CD4-positive, alpha-beta T cell treated with Interleukin-17A for 4 hours (primary cell): ENCODE data around the gene SEPHS2.

Experiments
- DNase-seq: peaks from one replicate; pipeline ENCODE4 v3.0.0-alpha.2; 2020; ENCODE audit warnings: mixed read lengths

Gene SEPHS2

DNA sequence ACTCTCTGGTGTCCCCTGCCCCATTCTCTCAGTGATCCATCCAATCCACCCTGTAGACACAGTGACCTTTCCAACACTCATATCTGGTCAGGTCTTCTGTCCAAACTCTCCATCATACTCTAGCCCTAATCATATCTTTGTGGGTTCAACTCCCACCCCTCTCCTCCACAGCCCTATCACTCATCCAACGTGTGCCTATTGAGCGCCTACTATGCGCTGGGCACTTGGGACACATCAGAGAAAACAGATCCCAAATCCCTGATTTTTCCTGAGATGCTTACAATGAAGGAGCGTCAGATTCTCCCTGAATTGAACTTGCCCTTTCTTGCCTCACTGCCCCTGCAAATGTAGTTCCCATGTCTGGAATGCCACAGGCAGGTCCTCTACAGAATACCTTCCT lies 17.6 kb downstream of the SEPHS2 start:
- no peak for DNase-seq

DNA sequence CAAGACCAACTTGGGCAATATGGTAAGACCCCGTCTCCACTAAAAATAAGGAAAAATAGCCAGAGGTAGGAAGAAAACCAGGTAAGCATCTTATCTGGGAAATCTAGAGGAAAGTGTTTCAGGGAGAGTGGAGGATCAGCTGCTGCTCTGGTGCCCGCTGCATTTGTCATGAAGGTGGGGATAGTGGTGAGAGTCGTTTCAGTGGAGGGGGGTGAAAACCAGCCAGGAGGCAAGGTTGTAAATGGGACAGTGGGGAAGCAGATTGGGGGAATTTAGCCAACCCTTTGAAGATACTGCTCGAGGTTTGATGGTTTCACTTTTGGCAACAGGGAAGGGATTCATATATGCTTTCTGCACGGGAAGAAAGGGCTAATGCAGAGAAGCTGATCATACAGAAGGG lies 24.7 kb downstream of the SEPHS2 start:
- no peak for DNase-seq

DNA sequence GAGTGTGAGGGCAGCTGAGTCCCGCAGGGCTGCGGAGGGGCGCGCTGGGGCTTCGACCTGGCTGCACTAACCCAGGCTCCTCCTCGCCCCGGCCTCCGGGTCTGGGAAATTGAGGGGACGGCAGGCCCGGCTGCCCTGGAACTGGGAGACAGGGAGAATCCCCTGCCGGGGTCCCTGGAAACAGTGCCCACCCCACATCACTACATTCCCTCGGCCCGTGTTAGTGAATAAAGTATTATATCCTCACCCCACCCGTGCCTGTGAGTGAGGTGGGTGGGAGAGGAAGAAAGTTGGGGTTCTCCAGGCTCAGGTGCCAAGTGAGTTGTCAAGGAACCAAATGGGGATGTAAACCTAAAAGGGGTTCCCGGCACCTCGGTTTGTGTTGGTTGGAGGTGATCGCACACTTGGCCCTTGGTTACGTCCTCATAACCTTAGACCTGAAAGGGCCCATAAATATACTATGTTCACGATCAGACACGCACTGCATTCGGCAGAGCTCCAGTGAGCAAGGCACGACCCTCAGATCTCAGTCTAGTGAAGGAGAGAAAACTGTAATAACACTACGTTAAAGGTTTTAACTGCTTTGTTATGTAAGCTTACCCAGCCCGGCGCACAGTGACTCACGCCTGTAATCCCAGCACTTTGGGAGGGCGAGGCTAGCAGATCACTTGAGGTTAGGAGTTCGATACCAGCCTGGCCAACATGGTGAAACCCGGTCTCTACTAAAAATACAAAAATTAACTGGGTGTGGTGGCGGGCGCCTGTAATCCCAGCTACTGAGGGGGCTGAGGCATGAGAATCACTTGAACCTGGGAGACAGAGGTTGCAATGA lies 27.1 kb downstream of the SEPHS2 start:
- DNase-seq, result no peak

DNA sequence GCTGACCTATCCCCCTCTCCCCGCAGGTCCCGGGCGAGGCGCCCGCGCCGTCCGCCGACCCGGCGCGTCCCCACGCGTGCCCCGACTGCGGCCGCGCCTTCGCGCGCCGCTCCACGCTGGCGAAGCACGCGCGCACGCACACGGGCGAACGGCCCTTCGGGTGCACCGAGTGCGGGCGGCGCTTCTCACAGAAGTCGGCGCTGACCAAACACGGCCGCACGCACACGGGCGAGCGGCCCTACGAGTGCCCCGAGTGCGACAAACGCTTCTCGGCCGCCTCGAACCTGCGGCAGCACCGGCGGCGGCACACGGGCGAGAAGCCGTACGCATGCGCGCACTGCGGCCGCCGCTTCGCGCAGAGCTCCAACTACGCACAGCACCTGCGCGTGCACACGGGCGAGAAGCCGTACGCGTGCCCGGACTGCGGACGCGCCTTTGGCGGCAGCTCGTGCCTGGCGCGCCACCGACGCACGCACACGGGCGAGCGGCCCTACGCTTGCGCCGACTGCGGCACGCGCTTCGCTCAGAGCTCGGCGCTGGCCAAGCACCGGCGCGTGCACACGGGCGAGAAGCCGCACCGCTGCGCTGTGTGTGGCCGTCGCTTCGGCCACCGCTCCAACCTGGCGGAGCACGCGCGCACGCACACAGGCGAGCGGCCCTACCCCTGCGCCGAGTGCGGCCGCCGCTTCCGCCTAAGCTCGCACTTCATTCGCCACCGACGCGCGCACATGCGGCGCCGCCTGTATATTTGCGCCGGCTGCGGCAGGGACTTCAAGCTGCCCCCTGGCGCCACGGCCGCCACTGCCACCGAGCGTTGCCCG lies 27.9 kb downstream of the SEPHS2 start:
- peak; percentile 92 for DNase-seq

DNA sequence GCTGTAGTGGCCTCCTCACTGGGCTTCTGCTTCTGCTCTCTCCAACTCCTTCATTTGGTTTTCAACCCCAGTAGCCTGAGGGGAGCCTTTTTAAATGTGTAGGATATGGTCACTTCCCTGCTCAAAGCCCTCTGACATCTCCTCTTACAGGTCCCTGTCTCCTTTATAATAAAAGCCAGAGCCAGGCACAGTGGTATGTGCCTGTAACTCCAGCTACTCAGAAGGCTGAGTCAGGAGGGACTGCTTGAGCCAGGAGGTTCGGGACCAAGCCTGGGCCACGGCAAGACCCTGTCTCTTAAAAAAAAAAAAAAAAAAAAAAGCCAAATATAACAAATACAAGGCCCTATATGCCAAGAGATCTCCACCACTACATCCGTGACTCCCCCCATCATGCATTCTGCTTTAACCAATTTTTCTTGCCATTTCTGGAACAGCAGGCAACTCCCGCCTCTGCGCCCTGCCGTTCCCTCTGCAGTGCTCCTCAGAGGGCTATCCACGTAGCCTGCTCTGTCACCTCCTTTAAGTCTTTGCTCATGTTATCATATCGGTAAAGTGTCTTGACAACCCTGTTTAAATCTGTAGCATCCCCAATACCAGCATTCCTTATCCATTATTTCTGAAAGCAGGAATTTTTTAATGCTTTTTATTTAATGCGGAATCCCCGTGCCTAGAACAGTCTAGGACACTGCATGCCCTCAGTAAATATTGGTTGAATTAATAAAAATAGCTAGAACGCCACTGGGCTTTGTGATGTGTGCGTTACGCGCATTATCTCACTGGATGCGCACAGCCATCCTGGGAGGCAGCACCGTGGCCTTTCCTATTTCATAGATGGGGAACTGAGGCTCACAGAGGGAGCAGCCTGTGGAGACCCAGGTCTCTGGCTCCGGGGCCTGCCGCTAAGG lies 28.8 kb downstream of the SEPHS2 start:
- no peak for DNase-seq

DNA sequence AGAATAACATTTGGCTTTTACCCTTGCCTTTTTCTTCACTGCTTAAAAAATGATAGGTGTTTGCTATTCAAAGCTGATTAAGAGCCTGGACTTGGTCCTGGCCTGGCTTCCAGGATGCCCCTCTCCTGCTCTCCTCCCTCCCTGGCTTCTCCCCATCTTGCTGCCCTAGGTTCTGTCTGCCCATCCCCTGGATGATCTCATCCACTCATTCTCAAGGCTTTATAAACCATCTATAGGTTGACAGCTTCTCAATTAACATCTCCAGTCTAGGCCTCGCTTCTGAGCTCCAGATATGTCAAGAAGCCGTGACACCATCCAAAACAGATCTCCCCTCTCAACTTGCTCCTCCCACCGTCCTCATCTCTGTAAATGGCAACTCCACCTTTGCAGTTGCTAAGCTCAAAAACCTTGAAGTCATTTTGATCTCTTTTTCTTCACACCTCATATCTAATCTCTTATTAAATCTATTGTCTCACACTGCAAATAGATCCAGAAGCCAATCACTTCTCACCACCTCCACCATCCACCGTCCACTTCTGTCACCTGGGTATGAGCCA lies 29.5 kb downstream of the SEPHS2 start:
- DNase-seq, result no peak

DNA sequence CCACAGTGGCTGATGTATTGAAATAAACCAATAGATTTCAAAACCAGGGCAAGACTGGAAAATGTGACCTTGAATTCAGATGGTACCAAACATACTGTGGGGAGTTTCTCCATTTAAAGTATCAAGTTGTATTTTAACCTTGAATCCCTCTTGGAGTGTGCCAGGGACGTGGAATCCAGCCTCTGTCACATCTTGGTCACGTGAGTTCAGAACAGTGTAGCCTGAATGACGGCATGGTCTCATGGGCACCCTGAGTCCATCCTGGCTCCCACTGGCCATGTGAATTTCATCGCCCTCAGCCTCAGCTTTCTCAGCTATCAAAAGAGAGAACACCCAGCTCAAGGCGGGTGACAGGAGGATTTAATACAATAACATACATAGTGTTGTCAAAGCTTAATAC lies 31.5 kb downstream of the SEPHS2 start:
- DNase-seq, result no peak

DNA sequence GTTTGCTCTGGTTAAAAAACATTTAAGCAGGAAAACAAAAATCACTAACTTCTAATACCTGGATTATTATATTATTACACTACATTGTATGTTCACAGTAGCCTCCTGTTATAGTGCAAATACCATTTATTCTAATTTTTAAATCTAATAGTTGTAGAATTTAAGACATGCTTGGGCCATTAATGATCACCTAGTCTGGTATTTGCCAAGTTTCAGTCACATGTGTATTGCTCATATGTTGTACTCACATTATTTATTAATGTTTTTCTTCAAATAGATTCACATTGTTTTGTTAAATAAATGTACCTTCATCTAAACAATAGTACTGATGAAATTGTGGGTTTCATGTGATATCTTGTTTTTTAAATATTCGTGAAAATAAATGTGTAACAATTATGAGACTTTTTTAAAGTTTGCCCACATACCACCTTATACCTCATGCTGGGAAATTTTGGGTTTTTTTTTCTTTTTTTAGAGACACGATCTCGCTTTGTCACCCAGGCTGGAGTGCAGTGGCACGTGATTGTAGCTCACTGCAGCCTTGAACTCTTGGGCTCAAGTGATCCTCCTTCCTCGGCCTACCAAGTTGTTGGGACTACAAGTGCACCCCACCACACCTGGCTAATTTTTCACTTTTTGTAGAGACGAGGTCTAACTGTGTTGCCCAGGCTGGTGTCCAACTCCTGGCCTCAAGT lies 32.4 kb downstream of the SEPHS2 start:
- DNase-seq, result no peak

DNA sequence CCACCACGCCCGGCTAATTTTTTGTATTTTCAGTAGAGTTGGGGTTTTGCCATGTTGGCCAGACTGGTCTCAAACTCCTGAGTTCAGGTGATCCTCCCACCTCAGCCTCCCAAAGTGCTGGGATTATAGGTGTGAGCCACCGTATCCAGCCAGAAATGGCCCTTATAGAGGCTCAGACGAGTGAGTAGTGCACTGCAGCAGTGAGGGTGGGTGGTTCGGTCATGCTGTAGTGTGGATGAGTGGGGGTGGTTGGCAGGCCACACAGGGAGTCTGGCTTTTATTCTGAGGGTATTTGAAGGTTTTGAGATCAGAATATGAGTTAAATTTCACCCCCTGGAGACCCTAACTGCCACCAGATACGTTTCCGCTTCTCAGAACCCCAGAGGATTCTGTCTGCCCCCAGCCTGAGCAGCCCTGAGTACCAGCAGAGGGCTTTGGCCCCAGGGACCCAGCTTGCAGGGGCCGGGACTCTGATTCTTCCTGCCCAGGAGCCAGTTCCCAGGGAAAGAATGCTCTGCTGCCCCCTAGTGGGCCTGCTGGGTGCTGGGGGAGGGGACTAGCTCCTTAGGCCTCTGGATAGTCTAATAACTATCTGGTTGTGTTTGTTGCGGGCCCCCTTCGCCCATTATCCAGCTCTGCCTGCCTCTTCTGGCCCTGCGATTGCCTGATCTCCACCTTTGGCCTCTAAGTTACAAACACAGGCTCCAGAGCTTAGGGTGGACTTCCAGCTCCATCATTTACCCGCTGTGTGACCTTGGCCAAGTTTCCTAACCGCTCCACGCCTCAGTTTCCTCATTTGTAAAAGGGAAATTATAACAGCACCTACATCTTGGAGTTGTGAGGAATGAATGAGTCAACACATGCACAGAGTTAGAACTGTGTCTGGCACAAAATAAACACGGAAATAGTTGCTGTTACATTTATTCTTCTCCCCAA lies 36.3 kb downstream of the SEPHS2 start:
- peak; percentile 97 for DNase-seq

DNA sequence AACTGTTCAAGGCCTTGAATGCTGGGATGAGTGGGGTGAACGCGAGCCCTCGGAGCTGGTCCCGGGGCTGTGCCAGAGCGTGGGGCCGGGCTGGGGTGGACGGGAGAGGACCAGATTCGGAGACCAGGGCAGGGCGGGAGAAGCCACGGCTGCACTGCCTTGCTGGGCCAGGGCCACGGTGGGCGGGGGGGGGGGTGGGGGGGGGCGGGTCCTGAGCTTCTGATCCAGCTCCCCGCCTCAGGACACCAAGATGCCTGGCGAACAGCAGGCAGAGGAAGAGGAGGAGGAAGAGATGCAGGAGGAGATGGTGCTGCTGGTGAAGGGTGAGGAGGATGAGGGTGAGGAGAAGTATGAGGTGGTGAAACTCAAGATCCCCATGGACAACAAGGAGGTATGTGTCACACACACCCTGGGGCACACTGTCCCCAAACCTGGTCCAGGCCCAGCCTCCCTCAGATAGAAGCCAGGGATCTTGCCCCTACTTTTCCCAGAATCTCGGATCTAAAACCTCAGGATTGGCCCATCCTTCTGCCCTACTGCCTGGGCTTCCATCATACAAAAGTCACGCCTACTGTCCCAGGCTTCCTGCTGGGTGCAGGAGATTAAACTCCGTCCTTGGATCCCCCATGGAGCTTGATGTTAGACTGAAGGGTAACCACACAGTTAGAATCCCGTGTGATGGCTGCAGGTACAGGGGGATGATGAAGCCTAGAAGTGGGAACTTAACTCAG lies 37.7 kb downstream of the SEPHS2 start:
- no peak for DNase-seq

DNA sequence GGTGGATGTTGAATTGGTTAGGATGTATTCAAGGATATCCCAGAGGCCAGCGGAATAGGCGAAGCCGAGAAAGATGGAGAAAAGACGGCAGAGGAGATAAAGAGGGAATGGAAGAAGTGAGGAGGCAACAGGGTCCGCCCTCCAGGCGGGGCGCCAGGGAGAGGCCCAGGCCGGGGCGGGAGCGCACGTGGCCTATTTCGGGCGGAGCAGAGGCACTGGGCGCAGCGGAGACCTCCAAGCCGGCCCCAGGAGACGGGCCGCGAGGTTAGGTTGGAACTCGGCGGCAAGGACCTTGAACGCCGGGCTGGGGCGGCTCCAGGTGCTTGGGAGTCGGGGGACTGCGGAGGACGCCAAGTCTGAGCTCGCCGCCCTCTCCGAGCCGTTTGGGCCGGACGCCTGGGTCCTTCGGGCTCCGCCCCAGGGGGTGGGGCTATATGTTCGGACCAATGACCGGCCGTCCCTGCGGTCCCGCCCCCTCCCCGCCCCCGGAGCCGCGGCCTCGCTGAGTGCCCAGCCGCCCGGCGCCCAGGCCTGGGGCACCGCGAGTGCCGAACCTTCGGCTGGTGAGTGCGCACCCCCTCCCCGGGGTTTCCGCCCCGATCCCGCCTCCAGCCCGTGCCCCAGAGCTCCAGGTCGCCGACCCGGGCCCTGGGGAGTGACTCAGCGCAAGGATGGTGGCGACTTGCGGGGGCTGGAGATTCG lies 38.4 kb downstream of the SEPHS2 start, which contains the start of gene ZNF771:
Gene ZNF771 (plus strand): TSS at position 505 of the 702 bp plus-strand sequence. CDS start 448 bp downstream, outside the sequence.
- DNase-seq, result peak; percentile 97

DNA sequence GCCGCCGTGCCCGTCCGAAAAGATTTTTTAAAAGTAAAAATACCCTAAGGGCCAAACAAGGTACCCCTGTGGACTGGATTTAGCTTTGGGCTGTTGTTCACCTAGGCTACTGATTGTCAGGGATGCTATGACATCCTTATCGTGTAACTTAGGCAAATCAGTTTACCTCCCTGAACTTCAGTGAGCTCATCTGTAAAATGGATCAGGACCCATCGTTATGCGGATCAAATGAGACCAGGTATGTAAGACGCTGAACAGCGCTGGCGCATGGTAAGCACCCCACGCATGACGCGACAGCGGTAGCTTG lies 38.9 kb downstream of the SEPHS2 start:
- no peak for DNase-seq

DNA sequence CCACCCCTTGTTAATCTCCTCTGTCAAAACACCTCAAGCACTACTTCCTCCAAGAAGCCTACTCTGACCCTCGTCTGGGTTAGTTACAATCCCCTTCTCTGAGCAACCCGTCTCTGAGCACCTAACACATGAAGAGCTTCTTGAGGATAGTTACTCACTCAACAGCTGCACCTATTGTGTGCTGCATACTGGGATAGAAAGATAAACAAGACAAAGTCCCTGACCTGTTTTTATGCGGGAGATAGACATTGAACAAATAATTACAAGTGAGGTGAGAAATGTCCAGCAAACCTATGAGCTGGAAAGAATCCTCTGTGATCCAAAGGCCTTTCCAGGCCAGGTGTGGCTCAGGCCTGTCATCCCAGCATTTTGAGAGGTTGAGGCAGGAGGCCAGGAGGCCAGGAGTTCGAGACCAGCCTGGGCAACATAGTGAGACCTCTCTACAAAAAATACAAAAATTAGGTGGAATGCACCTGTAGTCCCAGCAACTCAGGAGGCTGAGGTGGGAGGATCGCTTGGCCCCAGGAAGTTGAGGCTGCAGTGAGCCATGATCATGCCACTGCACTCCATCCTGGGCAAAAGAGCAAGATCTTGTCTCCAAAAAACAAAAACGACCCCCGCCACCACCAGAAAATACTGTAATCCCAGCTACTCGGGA lies 43.8 kb downstream of the SEPHS2 start:
- DNase-seq, result no peak

DNA sequence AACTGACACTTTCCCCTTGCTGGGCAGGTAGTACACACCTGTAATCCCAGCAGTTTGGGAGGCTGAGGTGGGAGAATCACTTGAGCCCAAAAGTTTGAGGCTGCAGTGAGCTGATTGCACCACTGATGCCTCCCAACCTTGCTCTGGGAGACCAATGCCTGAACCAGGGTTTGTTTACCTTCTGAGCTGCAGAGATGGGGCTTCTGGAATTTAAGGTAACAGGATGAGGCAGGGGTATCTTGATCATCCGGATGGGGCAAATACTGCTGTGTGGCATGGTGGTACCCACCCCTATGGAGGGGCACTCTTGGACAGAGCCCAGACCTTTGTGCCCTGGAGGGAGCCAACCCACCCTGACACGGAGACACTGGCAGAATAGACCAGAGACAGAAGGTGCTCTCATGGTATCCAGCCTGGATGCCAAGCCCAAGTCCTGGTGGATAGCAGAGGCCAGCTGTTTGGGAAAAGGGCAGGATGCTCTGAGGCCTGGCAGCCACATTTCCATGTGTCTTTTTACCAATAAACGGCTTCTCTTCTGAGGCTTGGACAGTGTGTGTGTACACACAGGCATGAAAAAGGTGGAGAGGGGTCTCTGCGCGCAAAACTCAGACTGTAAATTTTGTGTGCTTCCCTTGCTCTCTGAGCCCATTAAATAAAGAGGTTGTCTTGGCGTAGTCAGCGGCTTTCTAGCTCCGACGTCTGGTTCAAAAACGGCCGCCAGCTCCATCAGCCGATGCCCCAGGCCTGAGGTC lies 46.1 kb downstream of the SEPHS2 start:
- DNase-seq, result no peak

DNA sequence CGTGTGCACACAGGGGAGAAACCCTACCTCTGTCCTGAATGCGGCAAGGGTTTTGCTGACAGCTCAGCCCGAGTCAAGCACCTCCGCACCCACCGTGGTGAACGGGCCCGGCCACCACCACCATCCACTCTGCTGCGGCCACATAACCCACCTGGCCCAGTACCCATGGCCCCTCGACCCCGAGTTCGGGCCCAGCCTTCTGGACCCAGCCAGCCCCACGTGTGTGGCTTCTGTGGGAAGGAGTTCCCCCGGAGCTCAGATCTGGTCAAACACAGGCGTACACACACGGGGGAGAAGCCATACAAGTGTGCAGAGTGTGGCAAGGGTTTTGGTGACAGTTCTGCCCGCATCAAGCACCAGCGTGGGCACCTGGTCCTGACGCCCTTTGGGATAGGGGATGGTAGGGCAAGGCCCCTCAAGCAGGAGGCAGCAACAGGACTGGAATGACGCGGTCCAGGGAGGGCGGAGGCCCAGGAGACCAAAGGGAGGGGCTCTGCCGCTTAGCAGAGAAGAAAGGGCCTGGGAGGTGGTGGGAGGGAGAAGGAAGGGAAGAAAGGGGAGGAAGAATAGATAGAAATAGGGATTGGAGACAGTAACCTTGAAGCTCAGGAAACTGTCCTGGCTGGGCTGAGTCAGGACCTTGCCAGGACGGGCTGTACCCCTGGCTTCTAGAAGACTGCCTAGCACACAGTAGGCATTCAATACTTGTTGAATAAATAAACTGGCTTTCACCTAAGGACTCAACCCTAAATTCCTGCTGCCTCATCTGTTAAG lies 46.8 kb downstream of the SEPHS2 start:
- no peak for DNase-seq

DNA sequence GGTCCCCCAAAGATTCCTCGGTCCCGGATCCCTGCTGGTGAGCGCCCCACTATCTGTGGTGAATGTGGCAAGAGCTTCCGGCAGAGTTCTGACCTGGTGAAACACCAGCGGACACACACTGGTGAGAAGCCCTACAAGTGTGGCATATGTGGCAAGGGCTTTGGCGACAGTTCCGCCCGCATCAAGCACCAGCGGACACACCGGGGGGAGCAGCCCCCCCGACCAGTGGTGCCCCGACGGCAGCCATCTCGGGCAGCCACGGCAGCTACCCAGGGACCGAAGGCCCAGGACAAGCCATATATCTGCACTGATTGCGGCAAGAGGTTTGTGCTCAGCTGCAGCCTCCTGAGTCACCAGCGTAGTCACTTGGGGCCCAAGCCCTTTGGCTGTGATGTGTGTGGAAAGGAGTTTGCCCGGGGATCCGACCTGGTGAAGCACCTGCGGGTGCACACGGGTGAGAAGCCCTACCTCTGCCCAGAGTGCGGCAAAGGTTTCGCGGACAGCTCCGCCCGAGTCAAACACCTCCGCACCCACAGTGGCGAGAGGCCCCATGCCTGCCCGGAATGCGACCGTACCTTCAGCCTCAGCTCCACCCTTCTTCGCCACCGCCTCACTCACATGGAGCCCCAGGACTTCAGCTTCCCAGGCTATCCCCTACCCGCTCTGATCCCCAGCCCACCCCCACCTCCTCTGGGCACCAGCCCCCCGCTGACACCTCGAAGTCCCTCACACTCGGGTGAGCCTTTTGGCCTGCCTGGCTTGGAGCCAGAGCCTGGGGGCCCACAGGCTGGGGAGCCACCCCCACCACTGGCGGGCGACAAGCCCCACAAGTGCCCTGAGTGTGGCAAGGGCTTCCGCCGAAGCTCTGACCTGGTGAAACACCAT lies 47.7 kb downstream of the SEPHS2 start:
- no peak for DNase-seq
